Stomach (tissue), 9 donors: ENCODE results near the gene USP47. TPM values are rescaled to one million over a fixed set of nuclear protein-coding genes. Genes with fewer than 3 reads are reported as not detected.

Source experiments
- DNase-seq, 2 donors: peaks; one replicate each; pipeline versions ENCODE4 v3.0.0 to v3.0.0-alpha.2; 2013 to 2019
- H3K27ac ChIP-seq, 5 donors: fragments of 200-600 bp in 4 of 5; sonication (generic) in 4 of 5; one replicate each; pipeline ENCODE4 v1.5.1; 2013 to 2019; ENCODE audit warnings: mild to moderate bottlenecking in 1 of 5, moderate library complexity in 1 of 5
- H3K27me3 ChIP-seq, 3 donors: fragments of 200-600 bp; sonication (generic); one replicate each; pipeline ENCODE4 v1.5.1; 2017 to 2019; ENCODE audit warnings: mixed run types in 1 of 3
- H3K36me3 ChIP-seq, 4 donors: fragments of 200-600 bp; sonication (generic); 1 replicate in 3 of 4; 2 replicates in 1 of 4; pipeline ENCODE4 v1.5.1; 2016 to 2019
- H3K4me1 ChIP-seq, 4 donors: fragments of 200-600 bp; sonication (generic); one replicate each; pipeline ENCODE4 v1.5.1; 2016 to 2019
- H3K4me3 ChIP-seq, 4 donors: fragments of 200-600 bp; sonication (generic) in 3 of 4; one replicate each; pipeline ENCODE4 v1.5.1; 2016 to 2019; ENCODE audit warnings: mild to moderate bottlenecking in 1 of 4
- H3K9me3 ChIP-seq, 4 donors: fragments of 200-600 bp; sonication (generic); one replicate each; pipeline ENCODE4 v1.5.1; 2016 to 2019
- EP300 ChIP-seq: sonication (generic); formaldehyde crosslinking; IDR thresholded peaks from one replicate; pipeline ENCODE4 v1.6.1; 2017; ENCODE audit warnings: antibody characterized with exemption
- POLR2A ChIP-seq, 4 donors: fragments of 450-650 bp; IDR thresholded peaks; one replicate each; pipeline ENCODE4 v1.6.1; 2016; ENCODE audit warnings: antibody characterized with exemption in 4 of 4, control low read depth in 2 of 4, mild to moderate bottlenecking in 1 of 4, moderate library complexity in 1 of 4
- POLR2AphosphoS5 ChIP-seq, 3 donors: sonication (generic); formaldehyde crosslinking; IDR thresholded peaks; one replicate each; pipeline ENCODE4 v1.6.1; 2016; ENCODE audit warnings: antibody characterized with exemption in 3 of 3
- WGBS, 5 donors: extraction: QIAGEN DNeasy Blood & Tissue Kit in 3 of 5; methylation state at CpG; one replicate each; pipeline versions ENCODE4 v1.1.5 to v1.1.7; 2013 to 2018; 5-methylcytosine and 5-hydroxymethylcytosine counted together
- intact Hi-C: fragments of 100-400 bp; cut with DNase I; formaldehyde crosslinking; loops from one replicate; pipeline ENCODE4 v1.15.1; 2023; ENCODE audit warnings: low total_unique reads
- polyA plus RNA-seq, 3 donors: library from polyadenylated mRNA; stranded (reverse); fragments of 200-250 nt; gene quantifications; one replicate each; pipeline ENCODE4 v1.2.3, GENCODE V29; 2013
- total RNA-seq, 5 donors: library from RNA; depleted of rRNA; stranded (reverse); fragments of >200 nt; gene quantifications; one replicate each; pipeline versions ENCODE4 v1.1.0 to v1.2.3, GENCODE V29; 2014 to 2016
- TF ChIP-seq, protein P1 (sequence below), 7 experiments: fragments of 450-650 bp in 4 of 7; fragments of 200-600 bp in 3 of 7; sonication (generic) in 3 of 7; IDR thresholded peaks; one replicate each; pipeline ENCODE4 v1.5.1; 2016 to 2019; ENCODE audit warnings: antibody characterized with exemption in 7 of 7, control low read depth in 2 of 7, mild to moderate bottlenecking in 1 of 7
- donor health status: healthy with polysubstance abuse.
- donor health status: Bipolar disorder and iron deficiency.
- donor health status: healthy.

The USP47 gene
- total and polyA plus RNA-seq, 8 donors = 14.6 to 200 (median 48.8) TPM

DNA sequence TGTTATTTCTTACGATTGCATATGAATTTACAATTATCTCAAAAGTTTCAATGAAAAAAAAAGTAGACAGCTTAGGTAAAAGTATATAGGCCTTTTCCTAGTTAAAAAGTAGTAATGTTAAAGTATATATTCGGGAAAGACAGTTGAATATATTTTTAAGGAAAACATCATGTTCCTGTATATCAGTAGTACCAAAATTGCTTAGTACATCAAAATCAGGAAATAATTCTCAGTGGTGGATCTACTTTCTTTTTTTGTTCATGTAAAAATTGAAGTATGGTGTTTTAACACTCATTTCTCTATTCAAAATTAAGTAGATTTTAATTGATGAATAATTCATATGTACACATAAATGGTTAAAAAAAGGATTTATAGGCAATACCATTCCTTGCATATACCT, 73.9 kb downstream of the USP47 start:
- Histone ChIP-seq H3K27ac (no peak overlapping the region), H3K4me1 (no peaks in the 10 kb centered on the region), H3K27me3 (no peaks in the 10 kb centered on the region), H3K9me3 (no peaks in the 10 kb centered on the region), H3K36me3 (peaks cover 0 to 17% (median 3%) of the 10 kb centered on the region in 4 donors), H3K4me3 (no peak overlapping the region)
- WGBS, 5 donors = 93 to 98% (median 97%) methylated on average over 2 of the region's 2 CpGs
- intact Hi-C loops = no loop called here
- TF ChIP-seq EP300 (no peak), POLR2A (IDR thresholded peaks at IDR 0.05) (no peak), POLR2AphosphoS5 (IDR thresholded peaks at IDR 0.05) (no peak)
- TF ChIP-seq, protein P1, sequence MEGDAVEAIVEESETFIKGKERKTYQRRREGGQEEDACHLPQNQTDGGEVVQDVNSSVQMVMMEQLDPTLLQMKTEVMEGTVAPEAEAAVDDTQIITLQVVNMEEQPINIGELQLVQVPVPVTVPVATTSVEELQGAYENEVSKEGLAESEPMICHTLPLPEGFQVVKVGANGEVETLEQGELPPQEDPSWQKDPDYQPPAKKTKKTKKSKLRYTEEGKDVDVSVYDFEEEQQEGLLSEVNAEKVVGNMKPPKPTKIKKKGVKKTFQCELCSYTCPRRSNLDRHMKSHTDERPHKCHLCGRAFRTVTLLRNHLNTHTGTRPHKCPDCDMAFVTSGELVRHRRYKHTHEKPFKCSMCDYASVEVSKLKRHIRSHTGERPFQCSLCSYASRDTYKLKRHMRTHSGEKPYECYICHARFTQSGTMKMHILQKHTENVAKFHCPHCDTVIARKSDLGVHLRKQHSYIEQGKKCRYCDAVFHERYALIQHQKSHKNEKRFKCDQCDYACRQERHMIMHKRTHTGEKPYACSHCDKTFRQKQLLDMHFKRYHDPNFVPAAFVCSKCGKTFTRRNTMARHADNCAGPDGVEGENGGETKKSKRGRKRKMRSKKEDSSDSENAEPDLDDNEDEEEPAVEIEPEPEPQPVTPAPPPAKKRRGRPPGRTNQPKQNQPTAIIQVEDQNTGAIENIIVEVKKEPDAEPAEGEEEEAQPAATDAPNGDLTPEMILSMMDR (IDR thresholded peaks at IDR 0.05) = no peak
- DNase-seq = no peak

DNA sequence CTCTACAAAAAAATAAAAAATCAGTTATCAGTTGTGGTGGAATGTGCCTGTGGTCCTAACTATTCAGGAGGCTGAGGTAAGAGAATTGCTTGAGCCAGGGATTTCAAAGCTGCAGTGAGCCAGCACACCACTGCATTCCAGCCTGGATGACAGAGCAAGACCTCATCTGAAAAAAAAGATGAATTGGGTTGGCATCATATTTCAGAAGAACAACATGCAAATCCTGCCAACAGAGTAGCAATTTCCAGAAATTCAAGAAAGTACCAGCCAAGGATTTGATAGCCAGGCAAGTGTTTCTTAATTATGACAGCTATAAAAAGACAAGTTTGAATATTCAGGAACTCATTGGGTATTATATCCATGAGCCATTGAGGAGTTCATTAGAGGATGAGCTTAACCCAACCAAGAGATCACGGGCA, 75.2 kb downstream of the USP47 start:
- peaks cover 0 to 22% (median 6%) of the 10 kb centered on the region in 4 donors for H3K36me3 ChIP-seq
- no peaks in the 10 kb centered on the region for H3K27me3 ChIP-seq
- H3K27ac ChIP-seq = no peak overlapping the region
- TF ChIP-seq, protein P1 (IDR thresholded peaks at IDR 0.05) = no peak
- TF ChIP-seq EP300 (no peak), POLR2A (IDR thresholded peaks at IDR 0.05) (no peak), POLR2AphosphoS5 (IDR thresholded peaks at IDR 0.05) (no peak)
- intact Hi-C loops = no loop called here
- H3K4me3 ChIP-seq = no peak overlapping the region
- 94 to 100% (median 97%) methylated on average over 1 of the region's 1 CpG for WGBS, 5 donors
- DNase-seq = no peak
- no peaks in the 10 kb centered on the region for H3K4me1 ChIP-seq
- H3K9me3 ChIP-seq = no peaks in the 10 kb centered on the region

DNA sequence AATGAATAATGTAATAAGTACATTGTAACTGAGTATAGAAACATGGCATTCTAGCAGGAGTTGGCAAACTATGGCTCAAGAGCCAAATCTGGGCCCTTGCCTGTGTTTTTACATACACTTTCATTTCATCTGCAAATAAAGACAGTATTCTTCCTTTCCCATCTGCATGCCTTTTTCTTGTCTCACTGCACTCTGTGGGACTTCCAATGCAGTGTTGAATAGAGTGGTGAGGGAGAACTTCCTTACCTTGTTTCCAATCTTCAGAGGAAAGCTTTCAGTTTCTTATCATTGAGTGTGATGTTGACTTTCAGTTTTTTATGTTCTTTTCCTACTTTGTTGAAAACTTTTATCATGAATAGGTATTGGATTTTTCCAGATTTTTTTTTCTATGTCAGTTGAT, 82.1 kb downstream of the USP47 start:
- Histone ChIP-seq H3K9me3 (no peaks in the 10 kb centered on the region), H3K4me1 (peaks cover 0 to 10% (median 3%) of the 10 kb centered on the region in 4 donors), H3K4me3 (no peak overlapping the region), H3K27ac (peak overlapping the region in 1 of 5 donors; percentile 67), H3K27me3 (no peaks in the 10 kb centered on the region), H3K36me3 (peaks cover 0 to 60% (median 35%) of the 10 kb centered on the region in 4 donors)
- intact Hi-C loops = no loop called here
- DNase-seq = peak in 1 of 2 donors; percentile 4
- TF ChIP-seq, protein P1 (IDR thresholded peaks at IDR 0.05) = no peak
- TF ChIP-seq POLR2A (IDR thresholded peaks at IDR 0.05) = no peak
- TF ChIP-seq EP300 = no peak

DNA sequence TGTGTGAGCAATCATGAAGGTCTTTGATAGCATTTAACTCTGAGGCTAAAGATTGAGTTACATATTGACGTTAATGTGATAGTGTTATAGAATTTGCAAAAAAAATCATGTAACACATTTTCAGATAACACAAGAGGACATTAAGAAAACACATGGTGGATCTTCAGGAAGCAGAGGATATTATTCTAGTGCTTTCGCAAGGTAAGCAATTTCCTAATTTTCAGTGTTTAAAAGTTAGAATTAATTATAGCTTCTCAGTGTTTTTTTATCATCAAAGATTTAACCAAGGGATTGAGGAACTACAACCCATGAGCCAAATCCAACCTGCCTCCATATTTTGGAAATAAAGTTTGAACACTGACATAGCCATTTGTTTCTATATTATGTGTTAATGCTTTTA, 88.1 kb downstream of the USP47 start:
- intact Hi-C loops = loop anchor here (5.0 kb wide), 1 partner anchor 107 kb away; no protein-coding TSS in a partner anchor
- H3K4me1 ChIP-seq = no peaks in the 10 kb centered on the region
- H3K27ac ChIP-seq = no peak overlapping the region
- peaks cover 10 to 78% (median 60%) of the 10 kb centered on the region in 4 donors for H3K36me3 ChIP-seq
- no peaks in the 10 kb centered on the region for H3K27me3 ChIP-seq
- TF ChIP-seq POLR2A (IDR thresholded peaks at IDR 0.05) (no peak), POLR2AphosphoS5 (IDR thresholded peaks at IDR 0.05) (no peak), EP300 (no peak)
- TF ChIP-seq, protein P1 (IDR thresholded peaks at IDR 0.05) = no peak
- no peaks in the 10 kb centered on the region for H3K9me3 ChIP-seq
- no peak for DNase-seq
- WGBS, 5 donors = 62 to 82% (median 71%) methylated on average over 2 of the region's 2 CpGs
- no peak overlapping the region for H3K4me3 ChIP-seq
